ENCODE measurements around the gene ENOX1.

Gene ENOX1

DNA sequence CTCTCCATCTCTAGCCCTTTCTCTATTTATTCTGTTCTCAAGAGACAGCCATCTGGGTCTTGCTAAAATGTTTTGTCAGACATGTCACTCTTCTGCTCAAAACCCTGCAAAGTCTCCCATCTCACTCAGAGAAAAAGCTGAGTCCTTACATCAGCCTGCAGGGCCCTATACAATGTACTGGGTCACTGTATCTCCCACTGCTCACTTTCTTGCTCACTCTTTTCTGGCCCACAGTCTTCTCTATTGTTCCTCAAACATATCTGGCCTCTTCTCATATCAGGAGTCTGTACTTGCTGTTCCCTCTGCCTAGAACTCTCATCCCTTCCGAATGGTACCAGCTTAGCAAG is 189.2 kb downstream of the ENOX1 start:
- no peak for DNase-seq (ENCODE audit: low read depth)
- TF ChIP-seq, protein P1, sequence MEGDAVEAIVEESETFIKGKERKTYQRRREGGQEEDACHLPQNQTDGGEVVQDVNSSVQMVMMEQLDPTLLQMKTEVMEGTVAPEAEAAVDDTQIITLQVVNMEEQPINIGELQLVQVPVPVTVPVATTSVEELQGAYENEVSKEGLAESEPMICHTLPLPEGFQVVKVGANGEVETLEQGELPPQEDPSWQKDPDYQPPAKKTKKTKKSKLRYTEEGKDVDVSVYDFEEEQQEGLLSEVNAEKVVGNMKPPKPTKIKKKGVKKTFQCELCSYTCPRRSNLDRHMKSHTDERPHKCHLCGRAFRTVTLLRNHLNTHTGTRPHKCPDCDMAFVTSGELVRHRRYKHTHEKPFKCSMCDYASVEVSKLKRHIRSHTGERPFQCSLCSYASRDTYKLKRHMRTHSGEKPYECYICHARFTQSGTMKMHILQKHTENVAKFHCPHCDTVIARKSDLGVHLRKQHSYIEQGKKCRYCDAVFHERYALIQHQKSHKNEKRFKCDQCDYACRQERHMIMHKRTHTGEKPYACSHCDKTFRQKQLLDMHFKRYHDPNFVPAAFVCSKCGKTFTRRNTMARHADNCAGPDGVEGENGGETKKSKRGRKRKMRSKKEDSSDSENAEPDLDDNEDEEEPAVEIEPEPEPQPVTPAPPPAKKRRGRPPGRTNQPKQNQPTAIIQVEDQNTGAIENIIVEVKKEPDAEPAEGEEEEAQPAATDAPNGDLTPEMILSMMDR (IDR thresholded peaks at IDR 0.05; ENCODE audit: low read depth, low read length, missing control alignments), result no peak
- H3K4me3 ChIP-seq (ENCODE audit: low read depth, low read length), result no peak overlapping the region

DNA sequence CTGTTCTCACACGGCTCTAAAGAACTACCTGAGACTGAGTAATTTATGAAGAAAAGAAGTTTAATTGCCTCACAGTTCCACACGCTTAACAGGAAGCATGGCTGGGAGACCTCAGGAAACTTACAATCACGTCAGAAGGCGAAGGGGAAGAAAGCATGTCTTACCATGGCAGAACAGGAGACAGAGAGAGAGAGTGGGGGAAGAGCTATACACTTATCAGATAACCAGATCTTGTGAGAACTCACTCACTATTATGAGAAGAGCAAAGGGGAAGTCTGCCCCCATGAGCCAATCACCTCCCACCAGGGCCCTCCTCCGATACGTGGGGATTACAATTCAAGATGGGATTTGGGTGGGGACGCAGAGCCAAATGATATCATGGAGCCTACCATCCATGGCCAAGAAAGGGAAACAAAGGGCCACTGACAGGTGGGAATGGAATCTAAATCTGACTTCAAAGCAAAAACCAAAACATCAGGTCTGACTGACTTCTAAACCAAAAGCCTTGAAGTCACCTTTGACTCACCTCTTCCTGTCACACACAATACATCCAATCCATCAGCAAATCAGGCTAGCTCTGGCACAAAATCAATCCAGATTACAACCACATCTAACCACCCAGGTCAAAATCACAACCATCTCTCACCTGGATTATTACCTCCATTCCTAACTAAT is 189.7 kb downstream of the ENOX1 start:
- no peak overlapping the region for H3K4me3 ChIP-seq (ENCODE audit: low read depth, low read length)
- DNase-seq (ENCODE audit: low read depth), result no peak
- TF ChIP-seq, protein P1 (IDR thresholded peaks at IDR 0.05; ENCODE audit: low read depth, low read length, missing control alignments), result no peak

DNA sequence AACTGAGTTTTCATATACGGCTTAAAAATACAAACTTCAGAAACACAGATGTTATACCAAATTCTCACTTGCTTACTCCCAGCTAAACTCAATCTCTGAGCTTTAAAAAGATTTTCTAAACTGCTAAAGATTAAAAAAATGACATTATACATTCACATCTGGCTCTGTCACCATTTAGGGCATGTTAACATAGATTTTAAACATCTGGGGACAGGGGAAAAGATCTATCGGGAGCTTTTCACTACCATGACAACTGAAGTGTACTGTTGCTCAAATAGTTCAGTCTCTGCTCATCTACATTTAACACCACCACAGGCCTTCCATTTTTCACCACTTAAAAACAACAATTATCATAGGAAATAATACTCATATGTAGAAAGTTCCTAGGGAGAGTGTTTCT is 190.8 kb downstream of the ENOX1 start:
- DNase-seq (ENCODE audit: low read depth), result no peak
- H3K4me3 ChIP-seq (ENCODE audit: low read depth, low read length), result no peak overlapping the region
- TF ChIP-seq, protein P1 (IDR thresholded peaks at IDR 0.05; ENCODE audit: low read depth, low read length, missing control alignments), result no peak

DNA sequence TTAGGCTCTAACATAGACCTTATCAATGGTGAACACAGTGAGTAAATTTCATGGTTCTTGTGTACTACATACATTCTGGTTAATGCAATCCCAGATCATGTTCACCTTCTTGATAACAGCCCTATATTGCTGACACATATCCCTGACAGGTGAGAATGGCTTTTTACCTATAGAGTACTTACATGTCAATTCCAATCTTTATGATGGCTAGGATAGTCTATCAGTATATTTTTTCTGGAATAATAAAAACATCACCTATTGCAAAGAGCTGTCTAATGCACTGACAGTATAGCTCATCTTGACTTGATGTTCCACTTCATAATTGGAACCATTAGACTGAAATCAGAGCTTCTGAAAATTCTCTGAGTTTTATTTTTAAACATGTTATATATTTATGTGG is 199.4 kb downstream of the ENOX1 start:
- H3K4me3 ChIP-seq (ENCODE audit: low read depth, low read length), result no peak overlapping the region
- TF ChIP-seq, protein P1 (IDR thresholded peaks at IDR 0.05; ENCODE audit: low read depth, low read length, missing control alignments), result no peak
- no peak for DNase-seq (ENCODE audit: low read depth)

DNA sequence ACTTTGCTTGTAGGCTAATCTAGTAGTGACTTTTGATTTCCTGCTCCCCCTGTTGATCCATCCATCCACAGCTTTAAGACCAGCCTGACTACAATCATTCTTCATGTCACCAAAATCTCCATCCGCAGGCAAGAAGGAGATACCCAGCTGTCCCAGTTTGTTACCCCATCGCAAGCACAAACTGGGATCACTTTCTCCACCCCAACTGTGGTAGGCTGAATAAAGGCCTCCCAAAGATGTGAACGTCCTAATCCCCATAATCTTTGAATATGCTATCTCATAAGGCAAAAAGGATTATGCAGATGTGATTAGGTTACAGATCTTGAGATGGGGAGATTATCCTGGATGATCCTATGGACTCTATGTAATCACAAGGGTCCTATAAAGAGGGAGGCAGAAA is 202.0 kb downstream of the ENOX1 start:
- DNase-seq (ENCODE audit: low read depth), result no peak
- TF ChIP-seq, protein P1 (IDR thresholded peaks at IDR 0.05; ENCODE audit: low read depth, low read length, missing control alignments), result no peak
- no peak overlapping the region for H3K4me3 ChIP-seq (ENCODE audit: low read depth, low read length)

DNA sequence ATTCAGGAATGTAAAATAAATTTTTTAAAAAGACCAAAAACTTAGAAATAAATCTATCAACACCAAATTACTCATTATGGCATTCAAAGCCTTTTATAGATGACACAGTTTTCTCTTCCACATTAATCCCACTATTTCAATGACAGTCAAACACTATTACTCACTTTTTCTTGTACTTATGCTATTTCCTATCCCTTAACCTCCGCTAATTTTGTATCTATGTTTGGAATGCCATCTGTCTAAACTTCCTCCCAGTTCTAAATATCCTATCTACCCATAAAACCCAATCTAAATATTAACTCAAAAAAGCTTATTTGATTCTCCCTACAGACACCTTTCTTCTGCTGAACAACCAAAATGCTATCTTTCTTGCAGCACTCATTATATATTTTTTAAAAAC is 203.5 kb downstream of the ENOX1 start:
- no peak for DNase-seq (ENCODE audit: low read depth)
- no peak overlapping the region for H3K4me3 ChIP-seq (ENCODE audit: low read depth, low read length)
- TF ChIP-seq, protein P1 (IDR thresholded peaks at IDR 0.05; ENCODE audit: low read depth, low read length, missing control alignments), result no peak

DNA sequence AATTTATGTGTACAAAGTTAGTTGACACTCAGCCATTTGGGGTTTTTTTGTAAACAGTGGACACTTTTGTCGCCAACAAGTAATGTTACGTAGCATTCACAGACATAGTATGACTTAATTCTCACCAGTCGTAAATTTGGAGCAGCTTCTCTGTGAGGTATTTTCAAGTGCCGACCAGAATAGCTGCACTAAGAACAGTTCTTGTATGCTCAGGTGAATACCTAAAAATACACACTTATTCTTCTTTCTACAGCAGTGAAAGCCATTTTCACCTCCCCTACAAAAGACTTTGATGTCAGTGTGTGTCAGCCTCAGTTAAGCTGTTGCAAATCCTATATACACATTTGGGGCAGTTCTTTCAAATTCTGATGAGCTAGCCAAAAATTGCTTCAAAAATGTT is 206.5 kb downstream of the ENOX1 start:
- no peak for DNase-seq (ENCODE audit: low read depth)
- TF ChIP-seq, protein P1 (IDR thresholded peaks at IDR 0.05; ENCODE audit: low read depth, low read length, missing control alignments), result no peak
- no peak overlapping the region for H3K4me3 ChIP-seq (ENCODE audit: low read depth, low read length)

Measured in GM12864 (cell line).